ENCODE measurements around the gene OXA1L. TPM values are rescaled to one million over a fixed set of nuclear protein-coding genes. Genes with fewer than 3 reads are reported as not detected.
"Not testable (repeated sequence)": the region's sequence is repeated elsewhere in the genome, so short reads cannot be mapped to it uniquely, and the experiment has no call there.

The OXA1L gene
- total and polyA plus RNA-seq, 2 experiments from 2014 or later: 53.4 to 160 TPM

GRCh38 chr14:22803687-22803974 is 37.1 kb downstream of the OXA1L start:
- TF ChIP-seq CTCF (IDR thresholded peaks at IDR 0.05; ENCODE audit: low read depth, low read length): no peak
- Histone ChIP-seq H3K36me3 (no peaks in the 10 kb centered on the region), H3K9me3 (ENCODE audit: low read depth) (no peaks in the 10 kb centered on the region), H3K4me1 (ENCODE audit: low read depth) (no peaks in the 10 kb centered on the region), H3K4me3 (no peak overlapping the region), H3K27ac (no peak overlapping the region), H3K27me3 (no peaks in the 10 kb centered on the region)
- no peak for DNase-seq (ENCODE audit: low read depth in 1 of 2, low spot score in 1 of 2)

- DNase-seq (ENCODE audit: low read depth in 1 of 2, low spot score in 1 of 2); H3K27me3 ChIP-seq: not testable (repeated sequence)
Observed at GRCh38 chr14:22805235-22805634, 38.7 kb downstream of the OXA1L start.

GRCh38 chr14:22807432-22808087 is 41.1 kb downstream of the OXA1L start:
- no peak for TF ChIP-seq CTCF (IDR thresholded peaks at IDR 0.05; ENCODE audit: low read depth, low read length)
- no peak for DNase-seq (ENCODE audit: low read depth in 1 of 2, low spot score in 1 of 2)
- H3K27me3 ChIP-seq: no peaks in the 10 kb centered on the region
- H3K36me3 ChIP-seq: no peaks in the 10 kb centered on the region
- H3K9me3 ChIP-seq (ENCODE audit: low read depth): no peaks in the 10 kb centered on the region
- no peaks in the 10 kb centered on the region for H3K4me1 ChIP-seq (ENCODE audit: low read depth)
- H3K27ac ChIP-seq: no peak overlapping the region
- no peak overlapping the region for H3K4me3 ChIP-seq

More at GRCh38 chr14:22805235-22805634, 38.7 kb downstream of the OXA1L start:
- H3K4me1 ChIP-seq (ENCODE audit: low read depth); H3K9me3 ChIP-seq (ENCODE audit: low read depth); H3K27ac ChIP-seq; H3K36me3 ChIP-seq; H3K4me3 ChIP-seq: not testable (repeated sequence)

- H3K27me3 ChIP-seq: no peaks in the 10 kb centered on the region
- no peak overlapping the region for H3K27ac ChIP-seq
- H3K36me3 ChIP-seq: no peaks in the 10 kb centered on the region
- no peak for TF ChIP-seq CTCF (IDR thresholded peaks at IDR 0.05; ENCODE audit: low read depth, low read length)
- H3K4me1 ChIP-seq (ENCODE audit: low read depth): no peaks in the 10 kb centered on the region
- DNase-seq (ENCODE audit: low read depth in 1 of 2, low spot score in 1 of 2): no peak
- no peak overlapping the region for H3K4me3 ChIP-seq
- H3K9me3 ChIP-seq (ENCODE audit: low read depth): no peaks in the 10 kb centered on the region
Observed at GRCh38 chr14:22808388-22809209, 42.1 kb downstream of the OXA1L start.

GRCh38 chr14:22811722-22812121 is 45.2 kb downstream of the OXA1L start:
- H3K27ac ChIP-seq: no peak overlapping the region
- H3K9me3 ChIP-seq (ENCODE audit: low read depth): no peaks in the 10 kb centered on the region
- no peaks in the 10 kb centered on the region for H3K36me3 ChIP-seq
- H3K27me3 ChIP-seq: no peaks in the 10 kb centered on the region
- H3K4me1 ChIP-seq (ENCODE audit: low read depth): no peaks in the 10 kb centered on the region
- no peak for TF ChIP-seq CTCF (IDR thresholded peaks at IDR 0.05; ENCODE audit: low read depth, low read length)
- H3K4me3 ChIP-seq: no peak overlapping the region
- DNase-seq (ENCODE audit: low read depth in 1 of 2, low spot score in 1 of 2): peak in 1 of 2 donors; percentile 29

GRCh38 chr14:22812744-22813143 is 46.3 kb downstream of the OXA1L start:
- H3K9me3 ChIP-seq (ENCODE audit: low read depth): no peaks in the 10 kb centered on the region
- no peaks in the 10 kb centered on the region for H3K27me3 ChIP-seq
- H3K4me3 ChIP-seq: no peak overlapping the region
- TF ChIP-seq CTCF (IDR thresholded peaks at IDR 0.05; ENCODE audit: low read depth, low read length): no peak
- no peaks in the 10 kb centered on the region for H3K36me3 ChIP-seq
- no peaks in the 10 kb centered on the region for H3K4me1 ChIP-seq (ENCODE audit: low read depth)
- no peak overlapping the region for H3K27ac ChIP-seq
- no peak for DNase-seq (ENCODE audit: low read depth in 1 of 2, low spot score in 1 of 2)

Data from cardiac muscle cell (in vitro differentiated cells and primary cell).